ENCODE data around the gene RAPGEF5.
A peak's percentile ranks its signal among the peaks of the same experiment; 100 is the strongest.
"Not testable (repeated sequence)": the region's sequence is repeated elsewhere in the genome, so short reads cannot be mapped to it uniquely, and the experiment has no call there.

Gene RAPGEF5

GRCh38 chr7:22120391-22121053 is 236.4 kb downstream of the RAPGEF5 start:
- no peak for DNase-seq (ENCODE audit: low spot score)

- DNase-seq (ENCODE audit: low spot score) = no peak
These were observed 239.7 kb downstream of the RAPGEF5 start for GRCh38 chr7:22117222-22117621.

- no peak for DNase-seq (ENCODE audit: low spot score)
These were observed 240.4 kb downstream of the RAPGEF5 start for GRCh38 chr7:22116451-22117030.

DNA sequence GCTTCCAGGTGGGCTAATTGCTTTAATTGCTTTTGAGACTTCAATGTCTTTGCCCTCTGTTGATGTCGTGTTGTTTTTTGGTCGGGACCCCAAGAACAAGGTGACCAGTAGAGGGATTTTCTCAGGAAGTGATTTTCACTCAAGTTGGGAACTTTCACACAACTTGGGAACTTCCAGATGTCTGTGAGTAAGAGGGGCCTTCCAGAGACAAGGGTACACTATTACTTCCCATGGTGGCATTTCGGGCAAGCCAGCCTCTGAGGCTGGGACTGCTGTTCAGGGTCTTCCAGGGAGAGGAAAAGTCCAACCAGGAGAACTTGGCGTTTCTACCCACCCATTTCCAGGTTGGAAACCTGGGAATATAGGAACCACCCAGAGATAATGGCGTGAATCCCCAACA is 241.3 kb downstream of the RAPGEF5 start:
- no peak for DNase-seq (ENCODE audit: low spot score)

DNA sequence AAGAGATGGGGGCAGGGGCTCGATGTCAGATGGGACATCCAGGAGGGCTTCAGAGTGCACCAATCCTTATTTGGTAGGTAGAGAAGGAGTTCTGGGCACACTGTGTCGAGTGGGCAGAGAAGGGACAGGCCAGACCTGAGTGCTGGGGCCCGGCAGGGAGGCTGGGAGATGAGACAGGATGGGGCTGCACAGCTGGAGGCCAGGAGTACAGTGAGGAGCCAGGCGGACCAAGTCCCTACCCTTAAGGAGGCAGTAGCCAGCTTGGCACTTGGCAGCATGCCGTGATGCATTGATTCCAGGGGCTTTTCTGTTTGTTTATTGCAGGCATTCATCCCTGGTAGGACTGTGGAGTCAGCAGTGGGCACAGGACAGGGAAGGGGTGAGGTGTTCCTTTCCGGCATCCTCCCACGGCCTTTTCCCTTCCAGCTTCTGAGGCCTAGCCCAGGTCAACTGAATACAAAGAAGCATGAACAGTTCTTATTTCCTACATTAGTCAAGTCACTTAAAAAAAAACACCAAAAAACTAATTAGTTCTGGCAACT is 242.4 kb downstream of the RAPGEF5 start:
- DNase-seq (ENCODE audit: low spot score) = no peak

- DNase-seq (ENCODE audit: low spot score) = peak; percentile 60
These were observed 243.9 kb downstream of the RAPGEF5 start for GRCh38 chr7:22113041-22113440.

DNA sequence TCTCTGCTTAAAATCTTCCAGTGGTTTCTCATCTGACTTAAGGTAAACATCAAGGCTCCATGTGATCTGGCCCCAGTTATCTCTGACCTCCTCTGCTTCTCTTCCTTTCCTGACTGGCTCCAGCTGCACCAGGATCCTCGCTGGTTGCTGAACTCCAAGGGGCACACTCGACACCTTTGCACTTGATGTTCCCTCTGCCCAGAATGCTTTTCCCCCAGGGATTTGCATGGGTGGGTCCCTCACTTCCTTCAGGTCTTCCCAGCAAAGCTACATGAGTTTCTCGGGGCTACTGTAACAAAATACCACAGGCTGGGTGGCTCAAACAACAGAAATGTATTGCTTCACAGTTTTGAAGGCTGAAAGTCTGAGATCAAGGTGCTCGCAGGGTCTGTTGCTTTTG is 245.3 kb downstream of the RAPGEF5 start:
- DNase-seq (ENCODE audit: low spot score) = no peak

DNA sequence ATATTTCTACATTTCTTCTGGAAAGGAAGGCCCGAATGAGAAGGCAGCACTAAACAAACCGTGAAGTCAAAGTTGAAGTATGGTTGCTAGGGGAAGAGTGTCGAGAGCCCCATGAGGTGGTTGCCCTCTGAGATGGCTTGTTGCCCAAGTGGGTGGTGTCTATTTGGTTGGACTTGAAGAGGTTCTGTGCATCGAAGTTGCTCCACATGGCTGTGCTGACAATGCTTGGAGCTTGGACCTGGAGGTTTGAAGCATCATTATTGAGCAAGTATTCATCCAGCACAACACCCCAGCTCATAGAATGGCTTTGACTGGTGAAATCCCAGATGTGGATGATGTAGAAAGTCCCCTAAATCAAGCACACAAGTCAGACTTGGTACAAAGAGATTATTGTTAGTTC is 246.1 kb downstream of the RAPGEF5 start:
- DNase-seq (ENCODE audit: low spot score) = peak; percentile 73

GRCh38 chr7:22110227-22110839 is 246.6 kb downstream of the RAPGEF5 start:
- peak; percentile 98 for DNase-seq (ENCODE audit: low spot score)

DNA sequence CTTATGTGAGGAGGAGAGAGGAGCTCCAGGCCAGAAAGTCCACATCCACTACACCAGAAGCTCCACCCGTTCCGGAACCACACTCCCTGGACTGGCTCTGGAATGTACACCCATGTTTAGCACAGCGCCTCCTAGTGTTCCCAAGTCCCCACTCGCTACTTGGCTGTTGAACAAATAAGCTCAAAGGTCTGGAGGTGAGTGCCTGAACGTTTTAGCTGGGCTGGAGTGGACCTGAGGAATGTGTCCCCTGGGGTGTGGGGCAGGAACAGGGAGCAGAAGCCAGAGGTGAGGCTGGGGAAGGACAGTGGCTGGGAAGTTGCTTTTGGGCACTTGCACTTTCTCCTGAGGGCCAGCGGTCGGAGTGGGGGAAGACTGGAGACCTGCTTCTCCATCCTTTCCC is 247.2 kb downstream of the RAPGEF5 start:
- peak; percentile 71 for DNase-seq (ENCODE audit: low spot score)

DNA sequence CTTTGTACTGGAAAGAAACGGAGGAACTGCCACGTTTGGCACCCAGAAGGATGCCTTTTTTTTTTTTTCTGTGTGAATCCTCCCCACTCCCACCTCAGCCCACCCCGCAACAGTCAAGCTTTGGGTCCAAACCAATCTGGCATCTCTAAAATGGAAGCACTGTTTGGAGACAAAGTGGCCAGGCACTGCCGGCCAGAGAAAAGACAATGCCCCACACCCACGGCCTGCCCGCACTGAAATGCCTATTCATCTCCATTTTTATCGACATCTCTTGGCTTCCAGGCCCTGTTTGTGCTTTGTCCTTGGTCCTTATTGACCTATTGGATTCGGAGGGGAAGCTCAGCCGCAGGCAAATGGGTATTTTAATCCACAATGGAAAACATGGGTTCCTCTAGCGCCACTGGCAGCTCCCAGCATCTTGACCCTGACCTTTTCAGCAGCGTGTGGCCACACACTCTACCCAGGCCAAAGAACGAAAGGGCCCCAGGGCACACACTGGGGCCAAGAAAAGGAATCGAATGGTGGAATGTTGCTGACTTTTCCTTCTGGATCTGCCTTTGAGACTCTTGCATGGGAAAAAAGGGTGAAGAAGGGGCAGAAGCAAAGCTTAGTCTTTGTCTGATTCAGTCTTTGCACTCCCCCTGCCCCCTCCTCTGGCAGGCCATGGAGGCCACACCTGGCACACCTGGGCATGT is 248.7 kb downstream of the RAPGEF5 start:
- DNase-seq (ENCODE audit: low spot score) = peak; percentile 96

DNA sequence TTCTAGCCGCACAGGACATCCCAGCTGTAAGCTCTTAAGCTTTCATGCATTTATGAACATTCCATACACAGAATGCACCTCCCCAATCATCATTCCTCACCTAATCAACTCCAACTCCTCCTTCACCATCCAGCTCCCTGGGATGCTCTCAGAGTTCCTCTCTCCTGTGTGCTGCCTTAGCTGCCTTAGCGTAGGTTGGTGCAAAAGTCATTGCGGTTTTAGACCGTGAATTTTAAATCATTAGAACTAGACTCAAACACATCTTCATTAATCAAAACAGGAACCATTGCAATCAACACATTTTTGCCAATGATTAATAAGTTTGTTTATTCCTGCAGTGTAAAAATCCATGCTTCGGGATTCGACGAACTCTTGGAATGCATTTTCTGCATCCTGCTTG is 251.4 kb downstream of the RAPGEF5 start:
- no peak for DNase-seq (ENCODE audit: low spot score)

GRCh38 chr7:22094413-22095342 is 262.3 kb downstream of the RAPGEF5 start:
- DNase-seq (ENCODE audit: low spot score) = no peak

DNA sequence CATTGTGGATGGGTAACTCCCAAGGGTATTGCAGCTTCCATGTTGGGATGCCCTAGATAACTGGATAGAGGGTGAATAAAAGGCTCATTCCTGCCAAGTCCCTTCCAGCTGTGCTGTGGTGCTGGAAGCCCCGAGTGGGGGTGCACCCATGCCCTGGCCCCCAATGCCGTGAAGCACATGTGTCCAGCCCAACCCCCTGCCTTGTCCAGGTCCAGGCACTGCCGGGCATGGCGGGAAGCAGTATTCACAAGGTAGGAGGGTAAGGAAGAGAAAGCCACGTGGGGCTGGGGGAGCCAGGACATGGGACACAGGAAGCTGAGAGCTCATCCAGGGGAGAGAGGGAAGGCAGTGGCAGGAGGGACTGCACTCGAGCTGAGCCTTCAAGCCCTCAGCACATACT is 263.0 kb downstream of the RAPGEF5 start:
- DNase-seq (ENCODE audit: low spot score) = no peak

- DNase-seq (ENCODE audit: low spot score) = no peak
These were observed 264.0 kb downstream of the RAPGEF5 start for GRCh38 chr7:22093001-22093400.

DNA sequence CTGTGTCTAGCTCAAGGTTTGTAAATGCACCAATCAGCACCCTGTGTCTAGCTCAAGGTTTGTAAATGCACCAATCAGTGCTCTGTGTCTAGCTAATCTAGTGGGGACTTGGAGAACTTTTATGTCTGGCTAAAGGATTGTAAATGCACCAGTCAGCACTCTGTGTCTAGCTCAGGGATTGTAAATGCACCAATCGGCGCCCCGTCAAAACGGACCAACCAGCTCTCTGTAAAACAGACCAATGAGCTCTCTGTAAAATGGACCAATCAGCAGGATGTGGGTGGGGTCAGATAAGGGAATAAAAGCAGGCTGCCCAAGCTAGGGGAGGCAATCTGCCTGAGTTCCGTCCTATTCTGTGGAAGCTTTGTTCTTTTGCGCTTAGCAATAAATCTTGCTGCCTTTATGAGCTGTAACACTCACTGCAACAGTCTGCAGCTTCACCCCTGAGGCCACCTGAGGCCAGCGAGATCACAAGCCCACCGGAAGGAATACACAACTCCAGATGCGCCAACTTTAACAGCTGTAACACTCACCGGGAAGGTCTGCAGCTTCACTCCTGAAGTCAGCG is 265.9 kb downstream of the RAPGEF5 start:
- not testable (repeated sequence) for DNase-seq (ENCODE audit: low spot score)

- DNase-seq (ENCODE audit: low spot score) = no peak
These were observed 266.4 kb downstream of the RAPGEF5 start for GRCh38 chr7:22090512-22090911.

GRCh38 chr7:22090107-22090506 is 266.8 kb downstream of the RAPGEF5 start:
- DNase-seq (ENCODE audit: low spot score) = no peak

DNA sequence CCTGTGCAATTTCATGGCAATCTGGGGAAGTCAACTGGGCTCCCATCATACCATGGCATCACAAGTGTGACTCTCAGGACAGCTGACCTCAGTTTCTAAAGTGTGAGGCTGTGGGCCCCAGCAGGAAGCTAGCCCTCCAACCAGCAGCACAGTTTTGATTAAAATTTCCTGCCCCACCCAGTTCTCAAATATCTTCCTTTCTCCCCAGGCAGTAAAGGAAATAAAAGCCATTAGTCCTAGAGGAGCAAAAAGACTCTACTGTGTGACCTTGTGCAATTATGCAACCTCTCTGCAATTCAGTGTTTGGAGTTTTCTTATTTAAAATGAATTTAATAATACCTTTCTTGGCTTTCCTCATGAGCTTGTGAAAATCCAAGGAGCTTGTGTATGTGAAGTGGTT is 268.1 kb downstream of the RAPGEF5 start:
- DNase-seq (ENCODE audit: low spot score) = no peak

DNA sequence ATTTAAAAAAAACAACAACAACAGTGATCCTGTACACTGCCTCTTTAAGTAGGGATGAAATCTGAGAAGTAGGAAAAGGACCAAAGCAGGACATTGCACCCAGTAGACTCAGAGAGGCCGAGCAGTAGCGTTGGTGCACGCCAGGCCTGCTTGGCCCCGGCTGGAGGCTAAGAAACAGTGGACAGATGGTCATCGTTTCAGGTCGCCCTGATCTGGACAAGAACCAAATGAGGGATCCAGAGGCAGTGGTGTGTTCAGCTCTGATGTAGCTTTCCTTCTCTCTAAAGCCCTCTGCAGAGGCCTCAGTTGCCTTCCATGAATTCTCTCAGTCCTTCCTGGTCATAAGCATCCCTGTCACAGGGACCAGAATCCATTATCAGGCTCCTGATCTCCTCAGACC is 269.1 kb downstream of the RAPGEF5 start:
- no peak for DNase-seq (ENCODE audit: low spot score)

GRCh38 chr7:22083704-22084240 is 273.2 kb downstream of the RAPGEF5 start:
- no peak for DNase-seq (ENCODE audit: low spot score)
